HG02623 (cell line): ENCODE results near the gene ACOT11.
"Not testable (repeated sequence)": the region's sequence is repeated elsewhere in the genome, so short reads cannot be mapped to it uniquely, and the experiment has no call there.

Experiments used
- ATAC-seq: cut with Tn5 transposase; IDR thresholded peaks from one replicate; pipeline ENCODE4 v1.9.1; 2021; ENCODE audit warnings: moderate library complexity; ENCODE audit not compliant: unreplicated experiment

The ACOT11 gene

DNA sequence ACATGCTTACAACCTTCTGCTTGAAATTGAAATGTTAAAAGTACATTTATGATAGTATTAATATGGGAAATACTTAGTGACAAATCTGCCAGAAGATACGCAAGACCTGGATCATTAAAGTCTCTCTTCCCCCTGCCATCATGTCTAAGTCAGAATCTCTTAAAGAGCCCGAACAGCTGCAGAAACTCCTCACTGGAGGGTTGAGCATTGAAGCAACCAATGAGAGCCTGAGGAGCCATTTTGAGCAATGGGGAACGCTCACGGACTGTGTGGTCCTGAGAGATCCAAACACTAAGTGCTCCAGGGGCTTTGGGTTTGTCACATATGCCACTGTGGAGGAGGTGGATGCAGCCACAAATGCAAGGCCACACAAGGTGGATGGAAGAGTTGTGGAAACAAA is 11.4 kb upstream of the ACOT11 start:
- not testable (repeated sequence) for ATAC-seq

- no peak for ATAC-seq
Observed at GRCh38 chr1:54537611-54538010, 10.4 kb upstream of the ACOT11 start.

DNA sequence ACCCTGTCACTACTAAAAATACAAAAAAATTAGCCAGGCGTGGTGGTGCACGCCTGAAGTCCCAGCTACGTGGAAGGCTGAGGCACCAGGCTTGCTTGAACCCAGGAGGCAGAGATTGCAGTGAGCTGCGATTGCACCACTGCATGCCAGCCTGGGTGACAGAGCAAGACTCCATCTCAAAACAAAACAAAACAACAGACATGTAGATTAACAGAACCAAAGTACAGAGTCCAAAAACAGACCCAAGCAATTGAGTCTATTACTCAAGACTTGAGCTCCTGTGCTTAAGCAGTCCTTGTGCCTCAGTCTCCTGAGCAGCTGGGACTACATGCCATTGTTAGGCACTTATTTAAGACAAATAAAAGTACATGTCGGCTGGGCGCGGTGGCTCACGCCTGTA is 9.5 kb upstream of the ACOT11 start:
- no peak for ATAC-seq

DNA sequence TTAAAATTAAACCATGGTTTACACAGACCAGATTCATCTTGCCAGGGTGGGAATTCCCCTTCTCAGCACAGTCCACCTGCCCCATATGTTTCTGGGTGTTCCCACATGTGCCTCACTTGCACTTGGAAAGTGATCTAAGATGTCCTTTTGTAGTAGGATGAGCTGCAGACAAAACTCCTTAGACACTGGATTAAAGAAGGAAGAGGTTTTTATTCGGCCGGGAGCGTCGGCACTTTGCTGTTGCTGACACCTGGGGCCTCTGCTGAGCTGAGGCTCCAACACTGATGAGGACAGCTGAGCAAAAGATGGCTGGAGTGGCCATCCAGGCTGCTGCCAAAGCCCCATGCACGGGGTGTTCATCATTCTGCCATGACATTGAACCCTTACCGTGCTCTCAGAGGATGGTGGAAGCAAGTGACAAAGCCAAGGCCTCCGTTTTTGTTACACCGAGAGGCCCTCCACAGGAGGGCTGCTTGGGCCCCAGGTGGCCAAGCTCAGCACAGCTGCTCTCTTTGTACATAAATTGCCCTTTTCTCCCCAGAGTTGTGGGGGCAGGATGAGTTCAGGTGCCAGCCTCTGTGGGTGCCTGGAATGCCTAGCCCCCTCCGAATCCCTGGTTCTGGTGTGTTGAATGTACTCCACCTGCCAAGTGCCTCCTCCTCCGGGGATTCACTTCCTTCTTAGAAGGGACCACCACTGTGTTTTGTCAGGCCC is 7.3 kb upstream of the ACOT11 start:
- no peak for ATAC-seq

GRCh38 chr1:54542120-54542961 is 5.7 kb upstream of the ACOT11 start:
- ATAC-seq: peak; percentile 58

DNA sequence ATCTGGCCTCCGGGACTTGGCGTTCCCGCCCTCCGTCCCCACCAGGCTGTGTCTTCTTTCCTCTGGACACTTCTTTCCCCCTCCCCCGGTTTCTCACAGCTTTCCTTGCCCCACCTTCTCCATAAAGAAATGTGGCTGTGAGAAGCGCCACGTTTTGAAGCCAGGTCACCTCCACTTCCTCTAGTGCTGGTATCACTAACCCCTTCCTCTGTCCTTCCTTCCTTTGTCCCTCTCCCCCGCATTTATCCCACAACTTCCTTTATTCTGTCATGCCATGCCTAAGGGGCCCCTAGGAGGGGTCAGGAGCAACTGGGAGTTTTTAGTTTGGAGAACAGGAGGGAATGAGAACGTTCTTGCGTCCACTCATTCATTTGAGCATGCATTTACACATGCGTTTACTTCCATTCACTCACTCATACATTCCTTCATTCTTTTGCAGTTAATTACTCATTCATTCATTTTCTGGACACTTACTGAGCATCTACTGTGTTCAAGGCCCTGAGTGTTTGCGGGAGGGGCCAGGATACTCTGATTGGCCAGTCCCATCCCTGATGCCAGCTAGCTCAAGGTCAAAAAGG is 5.0 kb upstream of the ACOT11 start:
- no peak for ATAC-seq

GRCh38 chr1:54543729-54544496 is 4.1 kb upstream of the ACOT11 start:
- no peak for ATAC-seq

GRCh38 chr1:54545916-54546635 is 2.0 kb upstream of the ACOT11 start:
- ATAC-seq: no peak

GRCh38 chr1:54546651-54547401 is 1.2 kb upstream of the ACOT11 start:
- ATAC-seq: no peak

- no peak for ATAC-seq
Observed at GRCh38 chr1:54548389-54549044, 489 bp downstream of the ACOT11 start.

- no peak for ATAC-seq
Observed at GRCh38 chr1:54549181-54549924, 1.3 kb downstream of the ACOT11 start.

- no peak for ATAC-seq
Observed at GRCh38 chr1:54551891-54552290, 3.9 kb downstream of the ACOT11 start.

- no peak for ATAC-seq
Observed at GRCh38 chr1:54553602-54554313, 5.7 kb downstream of the ACOT11 start.

- no peak for ATAC-seq
Observed at GRCh38 chr1:54556110-54556509, 8.1 kb downstream of the ACOT11 start.

DNA sequence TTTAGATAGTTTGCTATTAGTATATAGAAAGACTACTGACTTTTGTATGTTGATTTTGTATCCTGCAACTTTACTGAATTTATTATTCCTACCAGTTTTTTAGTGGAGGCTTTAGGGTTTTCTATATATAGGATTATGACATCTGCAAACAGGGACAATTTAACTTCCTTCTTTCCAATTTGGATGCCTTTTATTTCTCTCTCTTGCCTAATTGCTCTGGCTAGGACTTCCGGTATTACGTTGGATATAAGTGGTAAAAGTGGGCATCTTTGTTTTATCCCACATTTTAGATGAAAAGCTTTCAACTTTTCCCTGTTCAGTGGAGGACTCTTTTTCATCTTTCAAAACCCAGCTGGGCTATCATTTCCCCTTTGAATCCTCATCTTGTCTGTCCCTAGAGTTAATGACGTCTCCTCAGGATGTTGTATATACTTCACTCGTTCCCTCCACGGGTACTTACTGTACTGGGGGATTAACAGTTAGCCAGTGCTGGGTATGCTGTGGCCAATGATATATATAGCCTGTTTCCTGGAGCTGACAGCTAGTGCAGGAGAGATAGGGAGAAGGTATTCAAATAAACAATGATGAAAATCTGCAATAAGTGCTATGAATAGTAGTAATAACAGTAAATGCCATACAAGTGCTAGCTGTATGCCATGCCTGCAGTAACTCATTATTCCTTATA is 9.8 kb downstream of the ACOT11 start:
- no peak for ATAC-seq

DNA sequence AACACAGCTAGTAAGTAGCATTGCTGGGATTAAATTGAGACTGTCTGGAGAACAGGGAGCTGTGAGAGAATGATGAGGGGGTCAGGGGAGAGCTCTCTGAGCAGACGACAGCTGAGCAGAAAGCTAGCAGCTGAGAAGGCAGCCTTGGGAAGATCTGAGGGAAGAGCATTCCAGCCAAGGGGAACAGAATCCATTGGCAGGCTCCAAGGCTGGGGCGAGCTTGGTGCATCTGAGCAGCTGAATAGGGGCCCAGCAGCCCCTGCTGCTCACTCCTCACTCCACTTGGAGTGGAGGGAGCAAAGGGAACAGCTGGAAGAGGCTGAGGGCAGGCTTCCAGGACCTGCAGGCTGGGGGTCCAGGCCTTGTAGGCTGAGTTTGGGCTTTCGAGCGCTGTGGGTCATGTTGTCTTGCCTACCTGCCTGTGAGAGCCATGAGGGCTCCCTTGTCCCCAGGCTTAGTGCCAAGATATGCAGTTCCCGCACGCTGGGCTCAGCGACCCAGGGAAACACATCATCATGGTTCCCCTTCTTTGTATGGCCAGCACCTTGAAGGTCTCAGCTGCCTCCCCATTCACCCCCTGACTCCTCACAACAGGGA is 10.5 kb downstream of the ACOT11 start:
- no peak for ATAC-seq

- no peak for ATAC-seq
Observed at GRCh38 chr1:54559111-54559548, 11.1 kb downstream of the ACOT11 start.
